Measurements from ENCODE around the gene ATP2B2. TPM values are rescaled to one million over a fixed set of nuclear protein-coding genes. Genes with fewer than 3 reads are reported as not detected.

The ATP2B2 gene
- total RNA-seq, 1 donor from 2014 or later, result not detected

DNA sequence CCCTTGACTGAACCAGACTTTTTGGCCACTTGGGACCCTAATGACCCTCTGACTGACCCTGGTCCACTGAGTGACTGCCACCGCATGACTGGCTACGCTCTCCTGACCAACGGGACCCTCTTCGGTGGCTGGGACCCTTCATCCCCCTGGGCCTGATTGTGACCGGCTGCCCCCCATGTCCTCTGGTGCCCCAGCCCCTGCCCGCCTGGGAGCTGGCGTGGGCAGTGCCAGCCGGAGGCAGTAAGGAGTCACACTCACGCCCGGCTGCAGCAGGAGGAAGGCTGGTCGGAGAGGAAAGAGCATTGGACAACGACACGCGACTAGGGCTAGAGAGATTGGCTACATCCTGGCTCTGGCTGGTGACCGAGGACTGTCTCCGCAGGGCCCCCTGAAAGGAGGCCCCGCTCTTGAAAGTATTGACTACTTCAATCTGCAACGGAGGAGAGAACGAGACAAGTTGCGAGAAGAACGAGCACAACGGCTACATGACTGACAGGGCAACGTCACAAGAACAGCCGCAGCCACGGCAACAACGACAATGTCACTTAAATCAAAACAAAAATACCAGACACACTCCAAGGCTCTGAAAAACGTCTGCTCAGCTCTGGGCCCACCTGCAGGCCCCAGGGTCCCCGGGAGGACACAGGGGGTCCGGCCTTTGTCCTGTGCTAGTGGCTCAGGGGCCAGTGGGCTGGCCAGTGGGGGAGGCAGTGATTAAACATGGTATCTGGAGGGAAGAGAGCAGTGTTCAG, 169.3 kb downstream of the ATP2B2 start:
- H3K4me3 ChIP-seq (ENCODE audit: low read depth, low read length), result no peak overlapping the region
- DNase-seq (ENCODE audit: low read depth), result no peak
- TF ChIP-seq, protein P1, sequence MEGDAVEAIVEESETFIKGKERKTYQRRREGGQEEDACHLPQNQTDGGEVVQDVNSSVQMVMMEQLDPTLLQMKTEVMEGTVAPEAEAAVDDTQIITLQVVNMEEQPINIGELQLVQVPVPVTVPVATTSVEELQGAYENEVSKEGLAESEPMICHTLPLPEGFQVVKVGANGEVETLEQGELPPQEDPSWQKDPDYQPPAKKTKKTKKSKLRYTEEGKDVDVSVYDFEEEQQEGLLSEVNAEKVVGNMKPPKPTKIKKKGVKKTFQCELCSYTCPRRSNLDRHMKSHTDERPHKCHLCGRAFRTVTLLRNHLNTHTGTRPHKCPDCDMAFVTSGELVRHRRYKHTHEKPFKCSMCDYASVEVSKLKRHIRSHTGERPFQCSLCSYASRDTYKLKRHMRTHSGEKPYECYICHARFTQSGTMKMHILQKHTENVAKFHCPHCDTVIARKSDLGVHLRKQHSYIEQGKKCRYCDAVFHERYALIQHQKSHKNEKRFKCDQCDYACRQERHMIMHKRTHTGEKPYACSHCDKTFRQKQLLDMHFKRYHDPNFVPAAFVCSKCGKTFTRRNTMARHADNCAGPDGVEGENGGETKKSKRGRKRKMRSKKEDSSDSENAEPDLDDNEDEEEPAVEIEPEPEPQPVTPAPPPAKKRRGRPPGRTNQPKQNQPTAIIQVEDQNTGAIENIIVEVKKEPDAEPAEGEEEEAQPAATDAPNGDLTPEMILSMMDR (IDR thresholded peaks at IDR 0.05; ENCODE audit: insufficient read depth, low read length, poor library complexity, severe bottlenecking), result no peak
- peaks cover 19% of the 10 kb centered on the region for H3K27me3 ChIP-seq (ENCODE audit: control insufficient read depth, insufficient read depth, low read length)
- H3K36me3 ChIP-seq (ENCODE audit: control insufficient read depth, insufficient read depth, low read length), result no peaks in the 10 kb centered on the region

DNA sequence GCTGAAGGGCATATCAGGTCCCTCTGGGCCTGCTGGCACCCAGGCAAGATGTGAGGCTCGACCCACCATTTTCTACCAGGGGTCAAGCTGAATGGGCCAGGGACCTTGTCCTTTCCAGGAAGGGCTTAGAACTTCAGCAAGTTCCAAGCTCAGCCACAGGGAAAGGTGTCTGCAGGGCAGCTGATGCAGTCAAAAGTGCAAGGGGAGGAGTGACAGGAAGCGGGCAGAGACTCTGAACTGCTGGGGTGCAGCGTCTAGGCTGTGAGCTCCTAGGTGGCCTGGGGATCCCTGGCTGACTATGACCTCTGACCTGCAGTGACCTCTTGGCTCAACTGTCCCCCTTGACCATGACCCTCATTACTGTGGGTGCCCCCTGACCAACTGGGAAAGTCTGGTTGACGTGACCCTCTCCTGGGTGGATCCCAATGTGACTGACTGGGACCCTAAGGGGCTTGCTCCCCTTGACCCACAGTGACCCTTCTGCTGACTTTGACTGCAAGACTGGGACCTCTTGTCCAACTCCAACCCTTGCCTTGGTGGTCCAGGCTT, 170.1 kb downstream of the ATP2B2 start:
- DNase-seq (ENCODE audit: low read depth), result no peak
- Histone ChIP-seq H3K4me3 (ENCODE audit: low read depth, low read length) (no peak overlapping the region), H3K36me3 (ENCODE audit: control insufficient read depth, insufficient read depth, low read length) (no peaks in the 10 kb centered on the region), H3K27me3 (ENCODE audit: control insufficient read depth, insufficient read depth, low read length) (peaks cover 19% of the 10 kb centered on the region)
- TF ChIP-seq, protein P1 (IDR thresholded peaks at IDR 0.05; ENCODE audit: insufficient read depth, low read length, poor library complexity, severe bottlenecking), result no peak

DNA sequence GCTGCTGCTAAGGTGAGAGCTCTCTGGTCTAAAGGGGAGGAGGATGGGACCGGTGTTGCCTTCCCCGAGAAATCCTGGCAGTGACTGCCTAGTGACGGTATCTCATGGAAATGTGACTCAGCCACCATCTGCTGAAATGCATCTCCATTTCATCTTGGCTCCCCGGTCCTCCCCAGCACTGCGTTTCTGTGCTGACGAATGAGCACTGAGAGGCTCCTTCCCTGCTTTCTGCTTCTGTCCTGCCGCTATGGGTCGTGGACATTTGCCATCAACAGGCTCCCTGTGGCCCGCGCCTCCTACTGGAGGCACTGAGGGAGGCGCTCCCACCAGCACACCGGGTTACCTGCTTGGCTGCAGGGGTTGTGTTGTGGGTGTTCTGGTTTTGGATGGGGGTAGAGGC, 170.9 kb downstream of the ATP2B2 start:
- H3K4me3 ChIP-seq (ENCODE audit: low read depth, low read length), result no peak overlapping the region
- TF ChIP-seq, protein P1 (IDR thresholded peaks at IDR 0.05; ENCODE audit: insufficient read depth, low read length, poor library complexity, severe bottlenecking), result peak; percentile 21
- peaks cover 27% of the 10 kb centered on the region for H3K27me3 ChIP-seq (ENCODE audit: control insufficient read depth, insufficient read depth, low read length)
- H3K36me3 ChIP-seq (ENCODE audit: control insufficient read depth, insufficient read depth, low read length), result no peaks in the 10 kb centered on the region
- no peak for DNase-seq (ENCODE audit: low read depth)

DNA sequence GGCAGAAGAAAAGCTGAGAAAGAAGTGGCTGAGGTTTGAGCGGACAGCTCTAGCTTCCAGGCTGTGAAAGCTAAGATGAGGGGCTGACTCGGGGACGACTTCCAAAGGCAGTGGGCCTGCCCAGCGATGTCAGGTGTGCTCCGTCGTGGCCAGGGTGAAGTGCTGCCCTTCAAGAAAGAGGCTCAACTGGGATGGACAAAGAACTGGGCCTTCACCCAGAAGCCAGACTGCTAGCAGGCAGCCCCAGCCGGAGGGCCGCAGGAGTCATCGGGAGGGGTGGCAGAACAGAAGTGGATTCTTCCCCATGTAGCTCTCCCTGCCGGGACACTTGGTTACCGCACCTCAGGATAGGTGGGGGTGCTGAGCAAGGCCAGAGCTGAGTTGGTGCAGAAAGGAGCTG, 171.3 kb downstream of the ATP2B2 start:
- DNase-seq (ENCODE audit: low read depth), result no peak
- Histone ChIP-seq H3K36me3 (ENCODE audit: control insufficient read depth, insufficient read depth, low read length) (no peaks in the 10 kb centered on the region), H3K27me3 (ENCODE audit: control insufficient read depth, insufficient read depth, low read length) (peaks cover 31% of the 10 kb centered on the region), H3K4me3 (ENCODE audit: low read depth, low read length) (no peak overlapping the region)
- TF ChIP-seq, protein P1 (IDR thresholded peaks at IDR 0.05; ENCODE audit: insufficient read depth, low read length, poor library complexity, severe bottlenecking), result no peak

DNA sequence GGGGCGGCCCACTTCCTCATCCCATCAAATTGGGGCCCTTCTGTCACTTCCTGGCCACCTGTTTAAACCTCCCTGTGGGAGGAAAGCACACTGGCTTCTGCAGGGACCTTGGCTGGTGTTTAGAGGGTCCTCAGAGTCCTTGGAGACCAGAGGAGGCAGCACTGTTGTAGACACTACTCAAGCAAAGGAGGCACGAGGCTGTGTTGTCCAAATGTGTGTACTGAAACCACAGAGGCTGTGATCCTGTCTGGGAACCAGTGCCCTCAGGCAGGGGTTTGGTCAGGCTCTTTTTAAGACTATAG, 172.1 kb downstream of the ATP2B2 start:
- TF ChIP-seq, protein P1 (IDR thresholded peaks at IDR 0.05; ENCODE audit: insufficient read depth, low read length, poor library complexity, severe bottlenecking), result no peak
- Histone ChIP-seq H3K36me3 (ENCODE audit: control insufficient read depth, insufficient read depth, low read length) (no peaks in the 10 kb centered on the region), H3K27me3 (ENCODE audit: control insufficient read depth, insufficient read depth, low read length) (peaks cover 38% of the 10 kb centered on the region), H3K4me3 (ENCODE audit: low read depth, low read length) (no peak overlapping the region)
- no peak for DNase-seq (ENCODE audit: low read depth)
